Measurements from ENCODE around the gene HIVEP3.
"Not testable (repeated sequence)": the region's sequence is repeated elsewhere in the genome, so short reads cannot be mapped to it uniquely, and the experiment has no call there.

HIVEP3 gene

GRCh38 chr1:41924911-41925310 is 6.2 kb upstream of the HIVEP3 start (continued):
- TF ChIP-seq ZBTB10 (tag by site-specific recombination; IDR thresholded peaks at IDR 0.05) = no peak
- no peak for TF ChIP-seq ZSCAN16 (tag by site-specific recombination; IDR thresholded peaks at IDR 0.05)
- TF ChIP-seq AEBP2 (tag by site-specific recombination; IDR thresholded peaks at IDR 0.05; ENCODE audit: borderline replicate concordance) = no peak
- TF ChIP-seq ZNF510 (tag by site-specific recombination; IDR thresholded peaks at IDR 0.05; ENCODE audit: insufficient replicate concordance) = no peak
- no peak for TF ChIP-seq ZNF202 (tag by site-specific recombination; IDR thresholded peaks at IDR 0.05; ENCODE audit: borderline replicate concordance)

GRCh38 chr1:41921271-41921670 is 2.5 kb upstream of the HIVEP3 start:
- H3K27ac ChIP-seq (ENCODE audit: extremely low read depth, low read depth, low read length); H3K9me3 ChIP-seq (ENCODE audit: control insufficient read depth, insufficient read depth, low read depth, low read length); CTCF ChIA-PET; POLR2A ChIA-PET; H3K36me3 ChIP-seq (ENCODE audit: control insufficient read depth in 2 of 2, insufficient read depth in 1 of 2, low read length in 2 of 2); H3K4me3 ChIP-seq (ENCODE audit: low read depth, low read length): not testable (repeated sequence)
- peaks cover 17% of the 10 kb centered on the region for H3K4me1 ChIP-seq (ENCODE audit: control insufficient read depth, insufficient read depth, low read length)
- TF ChIP-seq SETDB1 (IDR thresholded peaks at IDR 0.05; ENCODE audit: insufficient read length, low read length) = peak; percentile 92

- POLR2A ChIA-PET = interaction anchor here (0.9 to 1.3 kb wide), 4 partner anchors 21 to 115 kb away, joined by 3 to 7 read pairs (median 4); no protein-coding TSS in a partner anchor
- H3K4me1 ChIP-seq (ENCODE audit: control insufficient read depth, insufficient read depth, low read length) = peaks cover 22% of the 10 kb centered on the region
- H3K4me3 ChIP-seq (ENCODE audit: low read depth, low read length) = no peak overlapping the region
- CTCF ChIA-PET = interaction anchor here (0.9 to 1.0 kb wide), 2 partner anchors 12 to 109 kb away, joined by 3 to 4 read pairs; no protein-coding TSS in a partner anchor
- H3K27ac ChIP-seq (ENCODE audit: extremely low read depth, low read depth, low read length) = no peak overlapping the region
- H3K9me3 ChIP-seq (ENCODE audit: control insufficient read depth, insufficient read depth, low read depth, low read length) = no peaks in the 10 kb centered on the region
- no peaks in the 10 kb centered on the region for H3K36me3 ChIP-seq (ENCODE audit: control insufficient read depth in 2 of 2, insufficient read depth in 1 of 2, low read length in 2 of 2)
- TF ChIP-seq ZBTB1 (tag by site-specific recombination; IDR thresholded peaks at IDR 0.05) (no peak), ZNF404 (tag by site-specific recombination; IDR thresholded peaks at IDR 0.05) (no peak), ZNF776 (tag by site-specific recombination; IDR thresholded peaks at IDR 0.05; ENCODE audit: borderline replicate concordance) (no peak), ZNF560 (tag by site-specific recombination; IDR thresholded peaks at IDR 0.05; ENCODE audit: borderline replicate concordance) (no peak), ZNF148 (tag by site-specific recombination; IDR thresholded peaks at IDR 0.05; ENCODE audit: borderline replicate concordance) (no peak), ZNF521 (tag by site-specific recombination; IDR thresholded peaks at IDR 0.05) (no peak), ZNF10 (tag by site-specific recombination; IDR thresholded peaks at IDR 0.05) (peak; percentile 71; the same call in 1 of the 2 replicates), ELK4 (IDR thresholded peaks at IDR 0.05; ENCODE audit: borderline replicate concordance, low read depth, low read length) (no peak), ZNF366 (tag by site-specific recombination; conservative IDR thresholded peaks at IDR 0.05) (peak; percentile 56), ZNF398 (tag by site-specific recombination; IDR thresholded peaks at IDR 0.05) (no peak), BCL11B (tag by site-specific recombination; IDR thresholded peaks at IDR 0.05; ENCODE audit: low read depth) (no peak), ZNF48 (tag by site-specific recombination; IDR thresholded peaks at IDR 0.05) (no peak), ZNF510 (tag by site-specific recombination; IDR thresholded peaks at IDR 0.05; ENCODE audit: insufficient replicate concordance) (no peak), ZNF362 (tag by site-specific recombination; IDR thresholded peaks at IDR 0.05) (peak; percentile 38; the same call in 1 of the 2 replicates)
These were observed 1.9 kb upstream of the HIVEP3 start for GRCh38 chr1:41920658-41921057.

Data from HEK293 (cell line).